Gastrocnemius medialis (tissue), 4 donors: ENCODE results near the gene ACAA2.

ENCODE experiments used
- CTCF ChIP-seq, 5 experiments: fragments of 450-650 bp in 3 of 5; fragments of 200-600 bp in 2 of 5; sonication (generic) in 2 of 5; IDR thresholded peaks in 4 of 5; conservative IDR thresholded peaks in 1 of 5; 1 replicate in 4 of 5; 2 replicates in 1 of 5; pipeline ENCODE4 v1.5.1; 2016 to 2019; ENCODE audit warnings: antibody characterized with exemption in 5 of 5, mild to moderate bottlenecking in 3 of 5, moderate library complexity in 3 of 5
- POLR2A ChIP-seq, 2 donors: fragments of 450-650 bp; IDR thresholded peaks; one replicate each; pipeline ENCODE4 v1.6.1; 2017; ENCODE audit warnings: antibody characterized with exemption in 2 of 2, mild to moderate bottlenecking in 2 of 2, moderate library complexity in 2 of 2

DNA sequence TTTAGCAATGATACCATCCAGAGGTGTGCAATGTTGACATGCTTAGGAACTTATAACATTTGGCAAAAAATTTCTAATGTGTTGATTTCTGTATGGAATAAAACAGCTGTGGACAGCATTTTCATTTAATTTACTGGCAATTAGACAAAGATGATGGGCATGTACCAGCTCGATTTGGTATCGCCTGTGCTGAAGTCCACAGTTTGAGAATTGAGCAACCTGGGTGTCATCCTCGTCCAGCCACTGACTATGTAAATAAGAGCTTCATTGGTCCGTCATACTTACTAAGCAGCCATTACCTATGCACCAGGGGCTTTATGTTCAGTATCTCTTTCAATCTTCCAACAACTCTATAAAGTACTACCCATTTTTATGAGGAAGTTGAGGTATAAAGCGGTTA lies 24.6 kb upstream of the ACAA2 start:
- TF ChIP-seq CTCF (IDR thresholded peaks at IDR 0.05 in 4 of 5, conservative IDR thresholded peaks at IDR 0.05 in 1 of 5) (no peak), POLR2A (IDR thresholded peaks at IDR 0.05) (no peak)
